Endothelial cell of umbilical vein (primary cell): Measurements from ENCODE around the gene GPR139. TPM values are rescaled to one million over a fixed set of nuclear protein-coding genes. Genes with fewer than 3 reads are reported as not detected.

Experiments
- BruUV-seq: library from RNA; stranded (reverse); fragments of 400-500 nt; replicated peaks from 2 replicates; lab custom pipeline; 2021; lab: Mats Ljungman, UMichigan
- CTCF ChIA-PET: fragments of 300-600, 350-600 bp; sonication (Branson Sonifier 250); formaldehyde crosslinking; loops from one replicate; lab custom pipeline; 2021; ENCODE audit warnings: antibody characterized with exemption, inconsistent platforms; lab: Charles Lee
- POLR2A ChIA-PET: fragments of 300-600, 350-600 bp; sonication (Branson Sonifier 250); formaldehyde crosslinking; loops from one replicate; lab custom pipeline; 2021; ENCODE audit warnings: antibody characterized with exemption, inconsistent platforms; lab: Charles Lee
- DNase-seq: peaks from one replicate; pipeline ENCODE4 v3.0.0-alpha.2; 2011; ENCODE audit warnings: low read depth, low spot score
- FAIRE-seq: peaks from 2 replicates; lab custom pipeline; 2011; peaks lifted over from hg19 to GRCh38; lab: Jason Lieb, UNC
- H2AFZ ChIP-seq: 2 replicates; pipeline ENCODE4 v1.6.0; 2012; ENCODE audit warnings: low read depth, low read length, control low read depth, inconsistent platforms
- H3K27ac ChIP-seq: 2 replicates; pipeline ENCODE4 v1.5.1; 2011; ENCODE audit warnings: low read depth, mild to moderate bottlenecking, control low read depth, low read length, moderate library complexity; ENCODE audit not compliant: insufficient read depth
- H3K27me3 ChIP-seq, 2 experiments: 2 replicates each; pipeline versions ENCODE4 v1.6.0 to v1.6.1; 2011; ENCODE audit warnings: low read length in 2 of 2, mixed read lengths in 1 of 2; ENCODE audit not compliant: control insufficient read depth in 2 of 2, insufficient read depth in 2 of 2
- H3K36me3 ChIP-seq, 2 experiments: 2 replicates in 1 of 2; 3 replicates in 1 of 2; pipeline ENCODE4 v1.5.1; 2011; ENCODE audit warnings: low read length in 2 of 2, mild to moderate bottlenecking in 1 of 2, moderate library complexity in 1 of 2; ENCODE audit not compliant: control insufficient read depth in 2 of 2, insufficient read depth in 2 of 2; ENCODE audit errors: extremely low read depth in 1 of 2
- H3K4me1 ChIP-seq: 3 replicates; pipeline ENCODE4 v1.5.1; 2011; ENCODE audit warnings: mild to moderate bottlenecking, low read length; ENCODE audit not compliant: control insufficient read depth, insufficient read depth; ENCODE audit errors: extremely low read depth
- H3K4me2 ChIP-seq: 2 replicates; pipeline ENCODE4 v1.6.1; 2011; ENCODE audit warnings: low read length, control low read depth, mixed read lengths; ENCODE audit not compliant: insufficient read depth
- H3K4me3 ChIP-seq, 3 experiments: fragments of 200-600 bp in 1 of 3; sonication (generic), shearing (Covaris generic) in 1 of 3; replicated peaks in 1 of 3; 2 replicates each; pipeline ENCODE4 v1.5.1; 2011 to 2016; ENCODE audit warnings: control low read depth in 3 of 3, low read length in 3 of 3, mild to moderate bottlenecking in 2 of 3, inconsistent platforms in 1 of 3, low read depth in 1 of 3, moderate library complexity in 1 of 3; ENCODE audit not compliant: insufficient read depth in 1 of 3
- H3K79me2 ChIP-seq: 2 replicates; pipeline ENCODE4 v1.6.0; 2012; ENCODE audit warnings: low read length, inconsistent platforms; ENCODE audit not compliant: control insufficient read depth, insufficient read depth
- H3K9ac ChIP-seq: replicated peaks from 2 replicates; pipeline ENCODE3; 2011; ENCODE audit warnings: low read length, control low read depth; ENCODE audit not compliant: insufficient read depth; ENCODE audit errors: extremely low read depth
- H3K9me1 ChIP-seq: replicated peaks from 3 replicates; pipeline ENCODE4 v1.6.0; 2011; ENCODE audit warnings: mild to moderate bottlenecking, low read length; ENCODE audit not compliant: control insufficient read depth, insufficient read depth; ENCODE audit errors: extremely low read depth
- H3K9me3 ChIP-seq: replicated peaks from 2 replicates; pipeline ENCODE4 v1.5.1; 2012; ENCODE audit warnings: low read length, inconsistent platforms; ENCODE audit not compliant: control insufficient read depth, insufficient read depth
- H4K20me1 ChIP-seq: replicated peaks from 2 replicates; pipeline ENCODE3; 2011; ENCODE audit warnings: mild to moderate bottlenecking, low read length; ENCODE audit not compliant: control insufficient read depth, insufficient read depth; ENCODE audit errors: extremely low read depth
- CTCF ChIP-seq, 2 donors: IDR thresholded peaks; 1 replicate in 1 of 2; 2 replicates in 1 of 2; pipeline ENCODE4 v1.5.1; 2011; ENCODE audit warnings: low read length in 2 of 2, mild to moderate bottlenecking in 2 of 2, moderate library complexity in 2 of 2, control low read depth in 1 of 2, inconsistent platforms in 1 of 2, low read depth in 1 of 2; ENCODE audit not compliant: insufficient read depth in 1 of 2; ENCODE audit errors: extremely low read depth in 1 of 2
- EZH2 ChIP-seq: IDR thresholded peaks from 2 replicates; pipeline ENCODE4 v1.6.1; 2012; ENCODE audit warnings: borderline replicate concordance, low read depth, mild to moderate bottlenecking, moderate library complexity, low read length, inconsistent platforms; ENCODE audit not compliant: severe bottlenecking
- FOS ChIP-seq: IDR thresholded peaks from 2 replicates; pipeline ENCODE4 v1.6.1; 2011; ENCODE audit warnings: mild to moderate bottlenecking, low read length, moderate library complexity, borderline replicate concordance; ENCODE audit not compliant: insufficient read depth
- GATA2 ChIP-seq: IDR thresholded peaks from 2 replicates; pipeline ENCODE4 v1.7.0; 2011; ENCODE audit warnings: low read depth, mild to moderate bottlenecking, moderate library complexity, mixed read lengths, low read length; ENCODE audit not compliant: insufficient read length, insufficient read depth
- JUN ChIP-seq: IDR thresholded peaks from 2 replicates; pipeline ENCODE4 v1.6.1; 2011; ENCODE audit warnings: borderline replicate concordance, low read depth; ENCODE audit not compliant: insufficient read length, insufficient read depth
- MAX ChIP-seq: IDR thresholded peaks from 2 replicates; pipeline ENCODE4 v1.6.1; 2011; ENCODE audit not compliant: insufficient read depth, insufficient read length
- MYC ChIP-seq: IDR thresholded peaks from one replicate; pipeline ENCODE4 v1.6.1; 2011; ENCODE audit warnings: mild to moderate bottlenecking, low read depth, low read length
- POLR2A ChIP-seq: IDR thresholded peaks from 2 replicates; pipeline ENCODE4 v1.6.1; 2012; ENCODE audit warnings: low read depth, mild to moderate bottlenecking, control low read depth, low read length
- POLR2AphosphoS5 ChIP-seq: IDR thresholded peaks from 2 replicates; pipeline ENCODE4 v1.6.1; 2012; ENCODE audit warnings: low read depth, mild to moderate bottlenecking, control low read depth, low read length, moderate library complexity; ENCODE audit not compliant: insufficient read depth
- dilution Hi-C: fragments of 300-500 bp; cut with MboI; formaldehyde crosslinking; loops from one replicate; pipeline ENCODE4 v1.15.0; 2019; ENCODE audit warnings: low sequenced_read_pairs; ENCODE audit not compliant: extremely low pct_ligation_motif_present
- intact Hi-C: fragments of 100-400 bp; cut with micrococcal nuclease; formaldehyde crosslinking; loops from one replicate; pipeline ENCODE4 v1.10.0; 2022
- polyA plus RNA-seq, 4 experiments: library from polyadenylated mRNA; depleted of rRNA in 3 of 4; stranded (reverse) in 3 of 4; unstranded in 1 of 4; fragments of >200 nt; gene quantifications; 2 replicates each; pipeline versions ENCODE4 v1.2.1 to v1.2.3, GENCODE V29; 2011 to 2012; ENCODE audit warnings: missing spikeins in 1 of 4
- total RNA-seq: library from RNA; stranded (reverse); gene quantifications from 2 replicates; pipeline ENCODE4 v1.2.3, GENCODE V29; 2021

Gene GPR139
- total and polyA plus RNA-seq, 2 donors (not counting 3 experiments of a cell fraction or from before 2014, with no cell fraction given): not detected

GRCh38 chr16:20094157-20094556 is 20.5 kb upstream of the GPR139 start:
- dilution Hi-C loops: no loop called here
- POLR2A ChIA-PET: no interaction called here

More at GRCh38 chr16:20094157-20094556, 20.5 kb upstream of the GPR139 start:
- H3K9me3 ChIP-seq: peaks cover 2% of the 10 kb centered on the region
- H2AFZ ChIP-seq: no peak overlapping the region
- no peaks in the 10 kb centered on the region for H3K36me3 ChIP-seq
- no peak for DNase-seq
- H3K4me1 ChIP-seq: no peaks in the 10 kb centered on the region
- no peak overlapping the region for H3K9ac ChIP-seq
- H3K27ac ChIP-seq: no peak overlapping the region
- intact Hi-C loops: no loop called here
- no peak overlapping the region for H3K4me2 ChIP-seq
- H3K27me3 ChIP-seq: no peaks in the 10 kb centered on the region
- no peak overlapping the region for H3K4me3 ChIP-seq
- CTCF ChIA-PET: no interaction called here
- no TSS peak for BruUV-seq
- no peaks in the 10 kb centered on the region for H3K9me1 ChIP-seq
- no peaks in the 10 kb centered on the region for H3K79me2 ChIP-seq
- no peaks in the 10 kb centered on the region for H4K20me1 ChIP-seq
- no peak for TF ChIP-seq EZH2
- TF ChIP-seq POLR2AphosphoS5: no peak
- no peak for TF ChIP-seq POLR2A
- TF ChIP-seq MAX: no peak
- TF ChIP-seq MYC: no peak
- TF ChIP-seq GATA2: no peak
- TF ChIP-seq JUN: no peak
- no peak for TF ChIP-seq FOS
- no peak for TF ChIP-seq CTCF (IDR thresholded peaks at IDR 0.05; ENCODE audit: extremely low read depth in 1 of 2, insufficient read depth in 1 of 2, low read depth in 1 of 2, low read length in 2 of 2)
- no peak for FAIRE-seq
